ENCODE data around the gene MDK. TPM values are rescaled to one million over a fixed set of nuclear protein-coding genes. Genes with fewer than 3 reads are reported as not detected.

The MDK gene
- total and polyA plus RNA-seq, 8 donors, result 5.5 to 151 (median 25.8) TPM

- peaks cover 0 to 7% (median 0%) of the 10 kb centered on the region in 4 donors for H3K4me1 ChIP-seq
- H3K4me3 ChIP-seq, result no peak overlapping the region
- DNase-seq, result peak in 1 of 2 donors; percentile 41
- H3K9me3 ChIP-seq, result no peaks in the 10 kb centered on the region
- intact Hi-C loops (cut with DNase I; ENCODE audit: low total_unique reads), result loop anchor here (10.0 kb wide), 1 partner anchor 1033 kb away; no protein-coding TSS in a partner anchor
- 63 to 73% (median 66%) methylated on average over 8 of the region's 8 CpGs for whole genome bisulfite sequencing, 5 donors
- H3K27ac ChIP-seq, result no peak overlapping the region
- peaks cover 6 to 67% (median 60%) of the 10 kb centered on the region in 4 donors for H3K36me3 ChIP-seq
- H3K27me3 ChIP-seq, result no peaks in the 10 kb centered on the region
- TF ChIP-seq CTCF (IDR thresholded peaks at IDR 0.05), result no peak
- no peak for TF ChIP-seq POLR2A (IDR thresholded peaks at IDR 0.05)
- TF ChIP-seq POLR2AphosphoS5 (IDR thresholded peaks at IDR 0.05), result no peak
- TF ChIP-seq EP300 (IDR thresholded peaks at IDR 0.05), result no peak
Observed at GRCh38 chr11:46421257-46421880, 39.9 kb downstream of the MDK start.

- Histone ChIP-seq H3K27me3 (no peaks in the 10 kb centered on the region), H3K27ac (no peak overlapping the region), H3K4me1 (peaks cover 0 to 7% (median 0%) of the 10 kb centered on the region in 4 donors), H3K4me3 (no peak overlapping the region), H3K36me3 (peaks cover 0 to 63% (median 59%) of the 10 kb centered on the region in 4 donors), H3K9me3 (no peaks in the 10 kb centered on the region)
- TF ChIP-seq POLR2AphosphoS5 (IDR thresholded peaks at IDR 0.05) (no peak), CTCF (IDR thresholded peaks at IDR 0.05) (no peak), POLR2A (IDR thresholded peaks at IDR 0.05) (no peak), EP300 (IDR thresholded peaks at IDR 0.05) (no peak)
- intact Hi-C loops (cut with DNase I; ENCODE audit: low total_unique reads), result loop anchor here (10.0 kb wide), 1 partner anchor 1032 kb away; no protein-coding TSS in a partner anchor
- 60 to 70% (median 67%) methylated on average over 7 of the region's 7 CpGs for WGBS, 5 donors
- no peak for DNase-seq
Observed at GRCh38 chr11:46422588-46422987, 41.1 kb downstream of the MDK start.

GRCh38 chr11:46426233-46426991 is 44.9 kb downstream of the MDK start:
- Histone ChIP-seq H3K27me3 (no peaks in the 10 kb centered on the region), H3K4me3 (no peak overlapping the region), H3K27ac (no peak overlapping the region), H3K4me1 (peaks cover 0 to 3% (median 0%) of the 10 kb centered on the region in 4 donors), H3K9me3 (no peaks in the 10 kb centered on the region), H3K36me3 (peaks cover 9 to 81% (median 71%) of the 10 kb centered on the region in 4 donors)
- intact Hi-C loops (cut with DNase I; ENCODE audit: low total_unique reads), result loop anchor here (10.0 kb wide), 1 partner anchor 1028 kb away; no protein-coding TSS in a partner anchor
- no peak for TF ChIP-seq POLR2A (IDR thresholded peaks at IDR 0.05)
- TF ChIP-seq CTCF (IDR thresholded peaks at IDR 0.05), result no peak
- TF ChIP-seq POLR2AphosphoS5 (IDR thresholded peaks at IDR 0.05), result no peak
- no peak for TF ChIP-seq EP300 (IDR thresholded peaks at IDR 0.05)
- DNase-seq, result no peak
- 88 to 94% (median 90%) methylated on average over 4 of the region's 4 CpGs for WGBS, 5 donors

GRCh38 chr11:46427364-46427763 is 45.9 kb downstream of the MDK start:
- no peaks in the 10 kb centered on the region for H3K9me3 ChIP-seq
- TF ChIP-seq POLR2AphosphoS5 (IDR thresholded peaks at IDR 0.05) (no peak), CTCF (IDR thresholded peaks at IDR 0.05) (no peak), EP300 (IDR thresholded peaks at IDR 0.05) (no peak), POLR2A (IDR thresholded peaks at IDR 0.05) (no peak)
- no peak for DNase-seq
- intact Hi-C loops (cut with DNase I; ENCODE audit: low total_unique reads), result loop anchor here (10.0 kb wide), 1 partner anchor 1027 kb away; no protein-coding TSS in a partner anchor
- 89 to 90% (median 89%) methylated on average over 9 of the region's 9 CpGs for WGBS, 5 donors
- no peaks in the 10 kb centered on the region for H3K4me1 ChIP-seq
- H3K27ac ChIP-seq, result no peak overlapping the region
- peaks cover 16 to 79% (median 71%) of the 10 kb centered on the region in 4 donors for H3K36me3 ChIP-seq
- no peaks in the 10 kb centered on the region for H3K27me3 ChIP-seq
- H3K4me3 ChIP-seq, result no peak overlapping the region

Measured in stomach (tissue), 9 donors.